Glomerular visceral epithelial cell (primary cell): ENCODE measurements around the gene SPOCD1.

Source experiments
- DNase-seq: peaks from one replicate; pipeline ENCODE4 v3.0.0-alpha.2; 2016; ENCODE audit errors: extremely low spot score

The SPOCD1 gene

DNA sequence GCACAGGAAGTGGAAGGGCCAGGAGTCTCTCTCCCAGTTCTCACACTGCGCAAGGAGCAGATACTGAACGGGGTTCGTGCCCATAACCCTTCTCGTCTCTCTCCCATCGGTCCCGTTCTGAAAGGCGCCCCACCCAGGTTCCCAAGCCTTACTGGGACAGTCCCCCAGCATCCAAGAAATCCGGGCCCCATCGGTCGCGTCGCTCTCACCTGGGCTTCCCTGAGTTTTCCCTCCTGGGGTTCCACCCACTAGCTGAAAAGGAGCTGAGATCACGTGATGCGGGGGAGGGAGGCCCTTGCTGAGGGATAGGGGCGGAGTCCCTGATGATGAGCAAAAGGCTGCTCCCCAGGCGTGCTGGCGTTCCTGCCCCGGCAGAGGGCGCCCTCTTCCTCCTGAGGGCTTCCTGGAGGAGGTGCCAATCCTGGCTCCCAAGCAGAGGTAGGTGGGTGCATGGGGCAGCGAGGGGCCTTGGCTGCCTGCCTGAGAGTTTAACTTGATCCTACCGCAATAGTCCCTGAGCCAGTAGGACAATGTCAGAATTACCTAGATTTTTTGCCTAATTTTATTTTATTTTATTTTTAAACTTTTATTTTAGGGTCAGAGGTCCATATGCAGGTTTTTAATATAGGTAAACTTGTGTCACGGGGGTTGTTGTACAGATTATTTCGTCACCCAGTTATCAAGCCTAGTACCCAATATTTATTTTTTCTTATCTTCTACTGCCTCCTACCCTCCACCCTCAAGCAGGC is at the start of gene SPOCD1:
SPOCD1 (minus strand) TSS at position 271 of the 749 bp plus-strand sequence. CDS start 689 bp downstream, outside the sequence.
- peak; percentile 76 for DNase-seq

DNA sequence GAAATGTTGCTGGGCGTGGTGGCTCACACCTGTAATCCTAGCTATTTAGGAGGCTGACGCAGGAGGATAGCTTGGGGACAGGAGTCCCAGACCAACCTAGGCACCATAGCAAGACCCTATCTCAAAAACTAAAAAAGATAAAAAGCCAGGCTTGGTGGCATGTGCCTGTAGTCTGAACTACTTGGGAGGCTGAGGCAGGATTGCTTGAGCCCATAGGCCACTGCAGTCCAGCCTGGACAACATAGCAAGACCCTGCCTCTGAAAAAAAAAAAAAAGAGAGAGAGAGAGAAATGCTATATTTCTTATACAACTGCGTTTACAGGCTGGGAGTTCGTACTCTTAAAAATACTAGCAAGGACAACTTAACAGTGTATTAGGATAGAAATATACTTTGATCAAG is 46.2 kb upstream of the SPOCD1 start:
- no peak for DNase-seq

DNA sequence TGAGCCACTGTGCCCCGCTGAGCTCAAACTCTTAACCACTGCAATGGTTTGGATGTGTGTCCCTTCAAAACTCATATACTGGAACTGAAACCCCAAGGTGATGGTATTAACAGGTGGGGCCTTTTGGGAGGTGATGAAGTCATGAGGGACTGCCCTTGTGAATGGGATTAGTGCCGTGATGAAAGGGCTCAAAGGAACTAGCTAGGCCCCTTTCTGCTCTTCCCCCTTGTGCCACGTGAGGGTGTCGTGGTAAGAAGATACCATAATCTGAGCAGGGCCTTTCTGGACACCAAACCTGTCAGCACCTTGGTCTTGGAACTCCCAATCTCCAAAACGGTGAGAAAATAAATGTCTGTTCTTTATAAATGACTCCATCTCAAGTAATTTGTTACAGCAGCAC is 45.5 kb upstream of the SPOCD1 start:
- DNase-seq: no peak

DNA sequence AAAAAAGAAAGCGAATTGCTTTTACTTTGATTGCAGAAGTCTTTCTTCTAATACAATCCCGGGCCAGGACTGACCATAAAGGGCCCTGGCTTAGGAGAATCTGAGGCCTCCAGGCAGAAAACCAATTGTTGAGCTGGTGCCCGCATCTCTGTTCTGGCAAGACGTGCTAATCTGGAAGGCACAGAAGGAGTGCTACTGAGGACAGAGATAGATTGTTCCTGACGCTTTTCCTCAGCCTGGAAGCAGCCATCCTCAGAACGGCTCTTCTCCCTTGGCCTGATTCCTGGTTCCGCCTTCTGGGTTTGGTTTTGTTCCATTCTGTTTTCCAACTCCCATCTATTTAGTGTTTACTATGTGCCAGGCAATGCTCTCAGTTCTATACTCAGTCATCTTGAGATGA is 44.8 kb upstream of the SPOCD1 start:
- DNase-seq: no peak

DNA sequence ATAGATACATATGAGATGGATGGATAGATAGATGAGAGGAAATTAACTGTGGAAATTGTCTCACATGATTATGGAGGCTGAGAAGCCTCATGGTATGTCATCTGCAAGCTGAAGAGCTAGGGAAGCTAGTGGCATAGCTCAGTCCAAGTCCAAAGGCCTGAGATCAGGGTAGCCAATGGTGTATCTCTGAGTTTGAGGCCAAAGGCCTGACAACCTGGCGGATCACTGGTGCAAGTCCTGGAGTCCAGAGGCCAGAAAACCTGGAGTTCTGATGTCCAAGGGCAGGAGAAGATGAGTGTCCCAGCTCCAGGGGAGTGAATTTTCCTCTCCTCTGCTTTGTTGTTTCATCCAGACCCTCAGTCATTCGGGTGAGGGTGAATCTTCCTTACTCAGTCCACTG is 43.9 kb upstream of the SPOCD1 start:
- DNase-seq: no peak

DNA sequence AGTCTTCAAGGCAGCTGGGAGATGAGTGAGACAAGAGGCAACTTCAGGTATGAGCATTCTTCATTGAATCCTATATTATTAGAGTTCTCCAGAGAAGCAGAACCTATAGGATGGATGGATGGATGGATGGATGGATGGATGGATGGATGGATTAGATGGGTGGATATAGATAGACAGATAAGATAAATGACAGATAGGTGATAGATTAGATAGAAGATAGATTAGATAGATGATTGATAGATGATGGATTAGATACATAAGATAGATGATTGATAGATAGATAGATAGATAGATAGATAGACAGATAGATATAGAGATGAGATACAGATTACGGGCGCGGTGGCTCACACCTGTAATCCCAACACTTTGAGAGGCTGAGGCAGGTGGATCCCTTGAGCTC is 43.2 kb upstream of the SPOCD1 start:
- DNase-seq: no peak

DNA sequence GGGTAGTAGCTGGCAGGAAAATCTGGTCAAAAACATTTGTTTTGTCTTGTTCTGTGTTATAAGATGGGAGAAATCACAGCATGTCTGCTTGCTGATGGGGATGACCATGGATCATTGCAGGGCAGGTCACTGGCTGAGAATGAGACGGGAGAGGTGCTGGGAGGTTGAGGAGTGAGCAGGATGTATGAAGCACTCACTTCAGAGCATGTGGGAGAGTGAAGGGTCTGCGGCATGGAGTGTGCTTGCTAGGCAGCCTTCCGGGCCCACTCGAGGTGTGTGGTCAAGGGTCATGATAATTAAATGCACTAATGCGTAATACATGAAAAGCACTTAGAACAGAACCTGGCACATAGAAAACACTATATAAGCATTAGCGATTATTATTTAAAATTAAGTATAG is 42.0 kb upstream of the SPOCD1 start:
- DNase-seq: no peak

DNA sequence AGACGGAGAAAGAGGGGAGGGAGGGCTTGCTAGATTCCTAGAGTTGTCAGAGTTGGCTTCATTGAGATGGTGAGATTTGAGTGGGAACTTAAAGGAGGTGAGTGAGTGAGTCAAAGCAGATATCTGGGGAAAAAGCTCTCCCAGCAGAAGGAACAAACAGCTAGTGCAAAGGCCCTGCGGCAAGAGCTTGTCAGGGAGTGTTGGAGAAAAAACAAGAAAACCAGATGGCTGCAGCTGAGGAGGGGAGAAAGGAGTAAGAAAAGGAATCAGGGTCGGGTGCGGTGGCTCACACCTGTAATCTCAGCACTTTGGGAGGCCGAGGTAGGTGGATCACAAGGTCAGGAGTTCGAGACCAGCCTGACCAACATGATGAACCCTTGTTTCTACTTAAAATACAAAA is 40.3 kb upstream of the SPOCD1 start:
- DNase-seq: no peak

DNA sequence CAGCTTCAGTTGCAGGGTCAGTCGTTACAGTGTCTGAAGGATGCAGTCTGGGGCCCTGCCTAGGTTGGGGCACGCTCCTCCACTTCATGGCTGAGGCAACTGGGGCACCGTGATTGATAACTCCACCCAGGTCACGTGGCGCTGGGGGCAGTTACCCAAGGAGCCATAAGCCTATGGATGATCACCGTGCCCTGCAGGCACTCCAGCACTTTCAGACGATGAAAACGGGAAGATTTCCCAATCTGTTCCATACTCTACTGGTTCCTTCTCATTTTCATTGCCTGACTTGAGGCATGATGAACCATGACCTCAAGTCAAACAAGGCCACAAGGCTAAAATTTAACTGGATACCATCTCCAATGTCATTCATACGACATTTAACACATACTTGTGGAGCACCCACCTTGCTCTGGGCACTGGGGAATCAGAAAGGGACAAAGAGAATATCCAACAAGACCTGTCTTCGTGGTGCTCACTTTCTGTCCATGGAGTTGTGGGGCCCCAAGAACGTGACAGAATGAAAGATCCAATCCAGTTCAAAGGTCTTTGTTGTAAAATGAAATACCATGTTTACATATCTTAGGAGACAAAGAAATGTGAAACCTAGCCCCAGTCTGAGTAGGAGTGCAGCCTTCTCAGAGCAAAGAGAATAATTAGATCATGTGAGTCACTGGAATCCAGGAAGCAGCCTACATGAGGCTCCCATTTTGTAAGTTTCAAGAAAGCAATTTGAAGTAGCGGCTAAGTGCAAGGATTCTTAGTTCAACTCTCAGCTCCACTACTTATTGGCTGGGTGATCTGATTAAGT is 39.4 kb upstream of the SPOCD1 start:
- DNase-seq: no peak

DNA sequence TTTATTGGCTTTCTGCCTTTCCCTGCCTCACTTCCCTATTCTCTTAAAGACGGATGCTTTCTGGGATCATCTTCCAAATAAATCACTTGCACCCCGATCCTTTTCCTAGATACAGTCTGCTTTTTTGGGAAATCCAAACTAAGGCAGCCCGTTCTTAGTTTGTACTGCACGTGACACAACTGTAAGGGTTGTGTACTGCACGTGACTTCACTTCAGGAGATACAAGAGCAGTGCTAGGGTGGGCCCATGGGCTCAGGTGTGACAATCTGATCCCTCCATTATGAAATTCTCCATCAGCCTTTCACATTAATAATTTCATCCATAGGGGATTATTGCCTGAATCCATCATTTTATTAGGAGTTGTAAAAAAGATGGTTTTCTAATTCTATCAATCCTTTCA is 33.8 kb upstream of the SPOCD1 start:
- DNase-seq: no peak

DNA sequence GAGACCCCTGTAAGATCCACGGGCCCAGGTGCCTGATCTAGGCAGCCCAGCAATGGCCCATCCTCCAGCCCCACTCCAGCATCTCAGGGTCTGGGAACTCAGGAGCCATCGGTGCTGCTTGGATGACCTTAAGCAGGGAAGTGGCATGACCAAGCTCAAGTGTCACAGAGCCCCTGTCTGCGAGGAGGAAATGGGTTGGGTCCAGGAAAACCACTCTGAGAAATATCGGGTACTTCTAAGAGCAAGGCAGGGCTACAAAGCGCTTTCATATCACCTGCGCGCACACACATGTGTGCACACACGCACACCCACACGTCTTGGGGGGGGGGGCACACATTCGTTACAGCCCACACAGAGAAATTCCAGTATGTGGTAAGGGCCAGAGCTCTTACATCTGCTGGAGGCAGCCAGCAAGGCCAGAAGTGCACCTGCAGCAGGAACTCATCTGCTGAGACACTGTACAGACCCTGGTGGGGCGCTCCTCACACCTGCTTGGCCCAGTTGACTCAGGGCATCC is 32.6 kb upstream of the SPOCD1 start:
- no peak for DNase-seq

DNA sequence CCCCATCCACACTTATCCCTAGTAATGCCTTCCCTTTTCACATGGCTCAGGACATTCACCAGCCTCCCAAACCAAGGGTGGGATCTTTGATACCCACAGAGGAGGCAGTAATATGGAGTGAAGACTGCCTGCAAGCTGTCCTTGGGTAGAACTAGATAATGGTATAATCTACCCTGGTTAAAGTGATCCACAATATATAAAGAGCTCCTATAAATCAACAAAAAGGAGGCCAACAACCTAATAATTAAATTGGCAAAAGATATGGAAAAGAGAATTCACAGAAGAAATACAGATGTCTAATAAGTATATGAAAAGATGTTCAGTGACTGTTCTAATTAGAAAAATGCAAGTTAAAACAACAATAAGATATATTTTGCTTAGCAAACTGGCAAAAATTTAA is 30.7 kb upstream of the SPOCD1 start:
- DNase-seq: no peak

DNA sequence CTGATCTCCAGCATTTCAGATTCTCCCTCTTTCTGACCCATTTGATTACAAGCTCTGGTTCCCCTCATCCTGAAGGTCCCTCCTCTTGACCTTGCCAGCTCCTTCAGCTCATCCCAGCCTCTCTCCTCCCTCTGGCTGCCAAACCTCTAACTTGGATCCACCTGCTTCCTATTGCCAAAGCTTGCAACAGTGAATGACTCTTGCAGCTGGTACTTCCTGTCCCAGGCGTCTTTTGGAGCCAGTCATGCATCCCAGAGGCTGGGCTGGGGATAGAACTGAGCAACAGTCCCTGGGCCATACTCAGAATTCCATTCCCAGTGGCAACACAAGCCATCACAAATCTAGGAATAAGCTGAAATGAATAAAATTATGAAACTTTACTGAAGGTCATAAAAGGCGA is 27.7 kb upstream of the SPOCD1 start:
- peak; percentile 51 for DNase-seq

DNA sequence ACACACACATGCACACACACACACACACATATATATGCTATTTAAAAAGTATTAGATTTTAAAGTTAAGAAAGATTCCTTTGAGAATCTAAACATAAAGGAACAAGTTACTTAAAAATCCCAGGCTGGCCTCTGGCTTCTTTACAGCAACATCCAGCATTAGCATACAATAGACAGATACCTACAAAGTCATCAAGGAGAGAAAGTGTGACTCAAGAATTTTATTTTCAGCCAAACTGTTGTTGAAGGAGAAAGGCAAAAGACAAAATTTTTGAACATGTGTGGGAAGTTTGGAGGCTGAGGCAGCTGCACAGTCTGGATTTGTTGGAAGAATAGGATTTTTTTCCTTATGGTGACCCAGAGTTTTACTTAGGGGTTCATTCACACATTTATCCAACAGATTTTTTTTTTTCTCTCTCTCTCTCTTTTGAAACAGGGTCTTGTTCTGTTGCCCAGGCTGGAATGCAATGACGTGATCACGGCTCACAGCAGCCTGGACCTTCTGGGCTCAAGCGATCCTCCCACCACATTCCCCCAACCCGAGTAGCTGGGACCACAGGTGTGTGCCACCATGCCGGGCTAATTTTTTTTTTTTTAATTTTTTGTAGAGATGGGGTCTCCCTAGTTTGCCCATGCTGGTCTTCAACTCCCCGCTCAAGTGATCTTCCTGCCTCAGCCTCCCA is 24.0 kb upstream of the SPOCD1 start:
- DNase-seq: no peak

DNA sequence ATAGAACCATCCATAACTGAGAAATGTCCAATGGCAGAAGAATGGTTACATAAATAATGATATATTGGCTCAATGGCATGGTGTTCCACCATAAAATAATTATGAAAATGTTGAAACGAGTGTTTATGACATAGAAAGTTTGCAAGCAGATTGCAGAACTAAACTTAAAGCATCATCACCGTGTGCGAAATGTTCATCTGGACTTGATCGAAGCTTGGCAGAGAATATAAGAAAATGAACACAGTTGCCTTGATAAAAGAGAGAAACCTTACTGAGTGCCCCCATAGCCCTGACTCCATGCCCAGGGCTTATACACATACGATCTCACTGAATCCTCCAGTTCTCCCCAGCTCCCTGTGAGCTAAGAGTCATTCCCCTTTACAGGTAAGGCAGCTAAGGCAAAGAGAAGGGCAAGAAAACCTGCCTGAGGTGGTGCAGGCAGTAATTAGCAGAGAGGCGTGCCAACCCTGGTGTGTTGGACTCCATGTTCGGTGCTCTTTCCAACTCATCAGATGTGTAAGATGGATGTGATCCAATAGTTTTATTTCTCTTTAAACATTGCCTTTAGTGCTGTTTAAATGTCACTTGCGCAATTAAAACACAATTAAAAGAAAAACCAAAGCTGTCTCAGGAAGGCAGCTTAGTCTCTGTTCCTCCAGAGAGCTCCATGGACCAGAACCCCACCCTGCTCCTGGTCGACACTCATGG is 21.8 kb upstream of the SPOCD1 start:
- no peak for DNase-seq

DNA sequence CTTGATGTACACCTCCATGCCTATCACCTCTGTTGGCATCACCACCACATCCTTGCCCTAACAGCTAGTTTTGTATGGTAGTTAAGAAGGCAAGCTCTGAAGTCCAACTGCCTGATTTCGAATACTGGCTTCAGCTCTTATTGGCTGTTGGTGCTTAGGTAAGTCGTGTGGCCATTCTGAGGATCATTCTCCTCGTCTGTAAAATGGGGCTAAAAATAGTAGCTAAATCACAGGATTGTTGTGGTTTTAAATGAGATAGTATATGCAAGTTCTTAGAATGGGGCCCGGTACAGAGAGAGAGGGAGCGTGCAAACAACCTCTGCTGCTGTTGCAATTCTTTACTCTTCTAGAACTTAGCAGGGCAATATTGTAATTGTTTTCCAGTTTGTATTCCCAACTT is 20.8 kb upstream of the SPOCD1 start:
- no peak for DNase-seq

DNA sequence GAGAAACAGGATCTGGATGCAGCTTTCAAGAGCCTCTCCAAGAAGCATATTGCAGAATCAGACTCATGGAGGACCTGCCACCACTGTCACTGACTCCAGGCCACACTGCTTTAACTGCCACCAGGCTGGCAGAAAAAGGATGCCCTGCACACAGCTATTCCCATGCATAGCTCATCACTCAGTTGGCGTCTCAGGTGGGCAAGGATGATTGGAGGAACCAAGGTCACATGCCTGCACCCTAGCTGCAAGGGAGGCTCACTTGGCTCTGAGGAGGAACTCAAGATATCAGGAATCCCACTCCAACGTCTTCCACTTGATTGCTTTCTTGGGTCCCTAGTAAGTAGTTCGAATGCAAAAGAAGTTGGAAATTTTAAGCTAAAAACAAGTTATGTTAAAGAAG is 19.6 kb upstream of the SPOCD1 start:
- DNase-seq: no peak

DNA sequence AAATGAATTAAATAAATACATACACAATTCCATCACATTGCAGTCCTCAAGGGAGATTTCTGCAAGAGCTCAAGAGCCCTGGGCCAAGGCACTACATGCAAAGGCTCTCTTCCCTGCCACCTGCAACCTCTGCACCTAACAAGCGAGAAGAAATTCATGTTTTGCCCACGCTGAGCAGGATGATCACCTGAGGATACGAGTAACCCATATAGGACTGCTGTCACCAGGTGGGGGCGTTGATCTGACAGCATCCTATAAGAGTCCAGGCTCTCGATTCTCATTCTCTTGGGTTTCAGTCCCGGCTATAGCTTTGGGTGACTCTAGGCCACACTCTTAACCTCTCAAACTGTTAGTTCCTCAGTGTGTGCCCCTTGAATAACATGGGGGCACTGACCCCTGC is 18.7 kb upstream of the SPOCD1 start:
- no peak for DNase-seq

DNA sequence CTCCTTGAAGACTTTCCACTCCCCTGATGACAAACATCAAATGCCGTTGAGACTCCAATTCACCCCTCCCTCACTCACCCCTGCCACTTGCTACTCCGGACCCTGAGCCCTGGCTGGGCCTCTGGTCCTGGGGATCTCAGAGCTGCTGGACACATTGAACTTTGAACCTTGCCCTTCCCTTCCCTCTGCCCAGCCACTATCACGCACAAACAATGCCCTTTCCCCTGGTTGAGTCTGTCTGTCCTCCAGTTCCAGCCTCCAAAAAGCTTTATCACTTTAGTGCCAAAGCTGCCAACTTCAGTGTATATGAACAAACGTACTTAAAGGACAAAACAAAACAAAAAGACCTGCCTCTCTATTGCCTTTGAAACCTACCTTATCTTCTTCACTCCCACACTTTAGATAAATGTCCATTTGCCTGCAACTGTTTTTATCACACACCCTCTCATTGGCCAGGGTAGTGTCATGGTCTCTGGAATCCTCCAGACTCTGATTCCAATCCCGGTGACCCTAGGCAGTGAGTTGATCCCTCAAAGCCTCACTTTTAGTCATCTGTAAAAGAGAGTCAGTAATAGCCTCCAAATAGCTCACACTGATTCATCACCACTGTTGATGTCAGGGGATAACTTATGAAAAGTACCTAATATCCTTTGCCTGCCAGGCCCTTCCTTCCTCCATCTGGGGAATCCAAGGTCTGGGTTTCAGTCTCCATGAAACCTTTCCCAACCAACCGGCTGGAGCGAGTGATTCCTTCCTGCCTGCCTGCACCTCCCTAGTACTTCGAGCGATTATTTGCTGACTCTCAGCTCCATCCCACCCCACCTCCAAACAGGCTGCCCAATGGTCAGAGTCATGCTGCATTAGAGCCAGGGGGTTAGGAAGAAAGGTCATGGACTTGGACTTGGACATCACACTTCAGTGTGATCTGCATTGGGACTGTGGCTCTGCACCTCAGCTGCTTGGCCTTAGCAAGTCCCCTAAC is 15.9 kb upstream of the SPOCD1 start:
- no peak for DNase-seq

DNA sequence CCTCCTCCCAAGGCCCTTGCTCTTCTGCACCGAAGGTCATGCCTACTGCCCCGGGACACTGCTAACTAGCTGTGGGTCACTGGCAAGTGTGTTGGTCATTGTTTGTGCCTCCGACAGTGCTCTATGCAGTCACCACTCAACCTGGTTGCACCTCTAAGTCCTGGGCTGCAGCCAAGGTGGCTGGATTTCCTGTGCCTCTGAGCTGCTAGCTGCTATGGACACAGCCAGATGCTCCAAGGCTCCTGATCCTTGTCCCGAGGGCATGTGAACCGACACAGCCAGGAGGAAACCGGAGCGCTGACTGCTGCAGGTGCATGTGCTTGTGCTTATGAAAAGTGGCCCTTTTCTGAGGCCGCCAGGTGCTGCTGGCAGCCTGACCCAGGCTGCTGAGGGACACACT is 14.7 kb upstream of the SPOCD1 start:
- no peak for DNase-seq

DNA sequence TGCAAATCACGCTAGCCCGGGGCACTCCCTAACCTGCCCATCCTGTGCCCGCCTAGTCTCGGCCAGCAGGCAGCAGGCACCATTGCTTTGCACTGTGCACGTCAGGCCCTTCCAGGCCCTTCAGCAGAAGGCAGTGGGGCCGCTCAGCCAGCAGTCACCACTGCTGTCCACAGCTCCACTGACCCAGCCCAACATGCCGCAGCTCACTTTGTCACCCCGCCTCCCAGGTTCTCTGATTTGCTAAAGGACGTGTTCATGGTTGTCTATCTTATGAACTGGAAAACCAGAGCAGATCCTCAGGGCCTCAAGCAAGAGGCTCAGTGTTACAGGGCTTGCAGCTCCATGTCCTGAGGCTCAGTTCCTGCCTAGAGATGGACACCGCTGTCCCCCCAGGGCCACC is 14.2 kb upstream of the SPOCD1 start:
- no peak for DNase-seq
